Rectal smooth muscle tissue (tissue), 1 donor: ENCODE data around the gene SYCE1.
"Not testable (repeated sequence)": the region's sequence is repeated elsewhere in the genome, so short reads cannot be mapped to it uniquely, and the experiment has no call there.

Source experiments
- H3K27ac ChIP-seq: one replicate; pipeline ENCODE4 v1.7.0; 2013; ENCODE audit warnings: low read depth, low read length, inconsistent platforms
- H3K27me3 ChIP-seq: one replicate; pipeline ENCODE4 v1.7.0; 2013; ENCODE audit warnings: low read length; ENCODE audit not compliant: control insufficient read depth, insufficient read depth
- H3K36me3 ChIP-seq: one replicate; pipeline ENCODE4 v1.7.0; 2013; ENCODE audit warnings: low read length; ENCODE audit not compliant: control insufficient read depth, insufficient read depth
- H3K4me1 ChIP-seq: one replicate; pipeline ENCODE4 v1.7.0; 2013; ENCODE audit warnings: low read length; ENCODE audit not compliant: control insufficient read depth, insufficient read depth
- H3K4me3 ChIP-seq: one replicate; pipeline ENCODE4 v1.7.0; 2013; ENCODE audit warnings: low read length
- H3K9ac ChIP-seq: one replicate; pipeline ENCODE4 v1.7.0; 2013; ENCODE audit warnings: low read length

SYCE1 gene

GRCh38 chr10:133573460-133573859 lies 8.1 kb upstream of the SYCE1 start:
- not testable (repeated sequence) for H3K27ac ChIP-seq, H3K27me3 ChIP-seq, H3K4me1 ChIP-seq, H3K36me3 ChIP-seq, H3K4me3 ChIP-seq, H3K9ac ChIP-seq

GRCh38 chr10:133572055-133572454 lies 6.7 kb upstream of the SYCE1 start:
- H3K36me3 ChIP-seq, H3K4me3 ChIP-seq, H3K27ac ChIP-seq: not testable (repeated sequence)

DNA sequence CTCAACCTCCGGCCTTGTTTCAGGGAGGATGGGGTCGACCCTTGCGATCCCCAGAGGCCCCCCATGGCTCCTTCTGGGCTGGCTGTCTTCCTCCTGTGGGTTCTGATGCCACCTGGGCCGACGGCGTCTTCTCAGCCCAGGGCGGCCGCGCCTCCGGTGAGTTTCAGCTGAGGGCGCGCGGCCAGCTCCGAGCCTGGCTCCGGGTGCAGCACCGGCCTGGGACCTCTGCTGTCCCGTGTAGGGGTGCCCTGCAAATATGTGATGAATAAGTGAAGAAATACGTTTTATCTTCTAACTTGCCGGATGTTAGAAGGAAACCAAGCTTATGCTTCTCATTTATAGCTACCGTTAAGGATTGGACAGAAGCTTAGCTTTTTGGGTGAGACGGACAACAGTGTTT lies 4.4 kb upstream of the SYCE1 start:
- not testable (repeated sequence) for H3K27ac ChIP-seq, H3K4me1 ChIP-seq, H3K27me3 ChIP-seq, H3K4me3 ChIP-seq, H3K9ac ChIP-seq, H3K36me3 ChIP-seq

More at GRCh38 chr10:133572055-133572454, 6.7 kb upstream of the SYCE1 start:
- not testable (repeated sequence) for H3K27me3 ChIP-seq, H3K9ac ChIP-seq, H3K4me1 ChIP-seq

DNA sequence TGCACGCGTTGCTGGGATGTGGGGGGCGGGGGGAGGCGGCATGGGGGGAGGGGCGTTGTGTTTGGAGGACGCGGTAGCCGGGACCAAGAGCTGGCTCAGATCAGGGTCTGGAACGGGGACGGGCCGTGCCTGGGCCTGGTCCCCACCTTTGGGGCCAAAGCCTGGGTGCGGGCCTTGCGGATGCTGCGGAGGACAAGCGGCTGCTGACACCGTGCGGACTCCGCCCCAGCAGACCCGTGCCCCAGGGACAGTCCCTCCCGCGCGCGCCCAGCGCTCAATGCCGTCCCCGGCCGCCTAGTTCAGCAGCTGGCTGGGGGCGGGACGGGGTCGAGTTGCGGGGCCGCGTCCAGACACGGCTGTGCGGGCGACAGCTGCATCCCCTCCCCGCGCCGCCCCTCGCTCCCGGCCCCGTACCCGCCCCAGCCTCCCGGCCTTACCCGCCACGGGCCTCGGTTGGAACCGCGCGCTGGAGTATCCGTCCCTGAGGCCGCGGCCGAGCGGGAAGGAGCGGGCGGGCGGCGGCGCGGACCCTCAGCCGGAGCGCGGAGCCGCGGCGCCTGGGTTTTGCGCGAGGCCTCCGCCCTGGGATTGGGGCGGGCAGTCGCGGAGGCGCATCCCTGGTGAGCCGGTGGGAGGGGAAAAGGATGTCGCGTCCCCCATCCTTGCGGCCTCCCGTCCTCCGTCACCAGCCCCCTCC lies 3.6 kb upstream of the SYCE1 start:
- H3K36me3 ChIP-seq, H3K4me1 ChIP-seq, H3K4me3 ChIP-seq, H3K27ac ChIP-seq, H3K27me3 ChIP-seq, H3K9ac ChIP-seq: not testable (repeated sequence)

DNA sequence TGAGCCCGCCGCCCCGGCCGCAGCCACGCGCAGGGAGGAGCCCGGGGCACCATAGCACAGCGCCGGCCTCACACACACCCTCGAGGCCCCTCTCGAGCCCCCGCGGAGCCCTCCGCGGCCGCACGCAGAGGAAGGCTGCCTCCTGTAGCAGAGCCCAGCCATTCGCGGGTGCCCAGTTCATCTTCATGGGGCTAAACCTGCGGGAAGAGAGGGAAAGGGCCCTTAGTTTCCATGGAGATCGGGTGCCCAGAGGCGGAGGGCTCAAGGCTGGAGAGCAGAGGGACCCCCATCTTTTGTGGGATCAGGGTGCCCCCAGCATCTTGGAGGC lies 2.9 kb upstream of the SYCE1 start:
- H3K4me1 ChIP-seq, result no peaks in the 10 kb centered on the region
- no peak overlapping the region for H3K27ac ChIP-seq
- no peaks in the 10 kb centered on the region for H3K36me3 ChIP-seq
- H3K4me3 ChIP-seq, result no peak overlapping the region
- H3K27me3 ChIP-seq, result no peaks in the 10 kb centered on the region
- H3K9ac ChIP-seq, result no peak overlapping the region

GRCh38 chr10:133567609-133568286 lies 2.4 kb upstream of the SYCE1 start:
- Histone ChIP-seq H3K36me3 (no peaks in the 10 kb centered on the region), H3K4me1 (no peaks in the 10 kb centered on the region), H3K9ac (no peak overlapping the region), H3K4me3 (no peak overlapping the region), H3K27ac (no peak overlapping the region), H3K27me3 (no peaks in the 10 kb centered on the region)

DNA sequence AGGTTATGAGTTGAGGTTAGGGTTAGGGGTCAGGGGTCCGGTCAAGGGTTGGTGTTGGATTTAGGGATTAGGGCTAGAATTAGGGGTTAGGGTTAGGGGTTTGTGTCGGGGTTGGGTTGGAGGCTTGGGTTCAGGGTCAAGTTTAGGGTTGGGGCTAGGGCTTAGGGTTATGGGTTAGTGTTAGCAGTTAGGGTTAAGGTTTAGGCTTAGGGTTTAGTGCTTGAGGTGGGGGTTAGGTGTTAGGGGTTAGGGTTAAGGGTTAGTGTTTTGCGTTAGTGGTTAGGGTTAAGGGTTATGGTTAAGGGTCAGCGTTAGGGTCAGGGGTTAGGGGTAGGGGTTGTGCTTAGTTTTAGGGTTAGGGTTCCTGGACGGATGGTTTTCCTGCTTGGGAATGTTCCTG lies 1.7 kb upstream of the SYCE1 start:
- H3K36me3 ChIP-seq, result no peaks in the 10 kb centered on the region
- H3K4me1 ChIP-seq, result no peaks in the 10 kb centered on the region
- no peak overlapping the region for H3K9ac ChIP-seq
- H3K4me3 ChIP-seq, result no peak overlapping the region
- H3K27me3 ChIP-seq, result no peaks in the 10 kb centered on the region
- no peak overlapping the region for H3K27ac ChIP-seq

- no peak overlapping the region for H3K9ac ChIP-seq
These were observed 567 bp downstream of the SYCE1 start for GRCh38 chr10:133564816-133565215.

GRCh38 chr10:133559216-133559615 lies 6.2 kb downstream of the SYCE1 start:
- Histone ChIP-seq H3K4me1 (no peaks in the 10 kb centered on the region), H3K27ac (no peak overlapping the region), H3K27me3 (no peaks in the 10 kb centered on the region), H3K9ac (no peak overlapping the region), H3K36me3 (no peaks in the 10 kb centered on the region), H3K4me3 (no peak overlapping the region)

More at GRCh38 chr10:133564816-133565215, 567 bp downstream of the SYCE1 start:
- Histone ChIP-seq H3K27me3 (no peaks in the 10 kb centered on the region), H3K4me3 (no peak overlapping the region), H3K4me1 (no peaks in the 10 kb centered on the region), H3K27ac (no peak overlapping the region), H3K36me3 (no peaks in the 10 kb centered on the region)

GRCh38 chr10:133557381-133557780 lies 8.0 kb downstream of the SYCE1 start:
- Histone ChIP-seq H3K27me3 (no peaks in the 10 kb centered on the region), H3K27ac (no peak overlapping the region)

DNA sequence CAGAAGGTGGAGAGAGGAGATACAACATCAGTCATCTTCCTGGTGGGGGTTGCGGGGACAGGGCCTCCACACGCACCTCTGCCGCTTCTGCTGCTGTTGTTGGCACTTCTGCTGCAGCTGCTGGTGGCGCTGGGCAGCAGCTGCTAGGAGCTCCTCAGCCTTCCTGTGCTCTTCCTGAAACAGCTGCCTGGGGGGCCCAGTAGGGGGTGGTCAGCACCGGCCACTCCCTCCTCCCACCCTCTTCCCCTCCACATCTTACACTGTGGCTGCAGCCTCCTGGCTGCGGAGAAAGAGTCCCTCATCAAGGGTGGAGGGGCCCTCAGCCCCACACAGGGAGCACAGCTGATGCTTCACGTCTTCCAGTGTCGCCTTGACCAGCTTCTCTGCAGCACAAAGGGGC lies 9.9 kb downstream of the SYCE1 start:
- Histone ChIP-seq H3K4me3 (no peak overlapping the region), H3K4me1 (no peaks in the 10 kb centered on the region), H3K9ac (no peak overlapping the region), H3K36me3 (no peaks in the 10 kb centered on the region), H3K27me3 (no peaks in the 10 kb centered on the region), H3K27ac (no peak overlapping the region)

More at GRCh38 chr10:133557381-133557780, 8.0 kb downstream of the SYCE1 start:
- H3K4me1 ChIP-seq, result no peaks in the 10 kb centered on the region
- no peaks in the 10 kb centered on the region for H3K36me3 ChIP-seq
- no peak overlapping the region for H3K9ac ChIP-seq
- no peak overlapping the region for H3K4me3 ChIP-seq

- Histone ChIP-seq H3K9ac (no peak overlapping the region), H3K4me1 (no peaks in the 10 kb centered on the region), H3K4me3 (no peak overlapping the region), H3K27me3 (no peaks in the 10 kb centered on the region), H3K36me3 (no peaks in the 10 kb centered on the region), H3K27ac (no peak overlapping the region)
These were observed 10.8 kb downstream of the SYCE1 start for GRCh38 chr10:133554600-133554999.

DNA sequence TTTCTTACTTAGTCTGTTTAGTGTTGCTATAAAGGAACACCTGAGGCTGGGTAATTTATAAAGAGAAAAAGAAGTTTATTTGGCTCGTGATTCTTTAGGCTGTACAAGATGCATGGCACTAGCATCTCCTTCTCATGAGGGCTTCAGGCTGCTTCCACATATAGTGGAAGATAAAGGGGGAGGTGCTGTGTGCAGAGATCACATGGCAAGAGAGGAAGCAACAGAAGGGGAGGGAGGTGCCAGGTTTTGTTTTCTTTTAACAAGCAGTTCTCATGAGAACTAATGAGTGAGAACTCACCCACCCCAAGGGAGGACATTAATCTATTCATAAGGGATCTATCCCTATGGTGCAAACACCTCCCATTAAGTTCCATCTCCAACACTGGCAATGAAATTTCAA lies 20.9 kb downstream of the SYCE1 start:
- Histone ChIP-seq H3K27ac (no peak overlapping the region), H3K4me3 (no peak overlapping the region), H3K36me3 (no peaks in the 10 kb centered on the region), H3K4me1 (no peaks in the 10 kb centered on the region), H3K27me3 (no peaks in the 10 kb centered on the region), H3K9ac (no peak overlapping the region)
